HEK293T (cell line): ENCODE measurements around the gene CREB5.

ENCODE experiments used
- CTCF ChIA-PET: fragments of 350-600 bp; formaldehyde crosslinking; extraction: SDS; loops from one replicate; lab custom pipeline; 2021; ENCODE audit warnings: antibody characterized with exemption, inconsistent platforms; lab: Yijun Ruan, JAX
- POLR2A ChIA-PET: fragments of 350-600 bp; formaldehyde crosslinking; extraction: SDS; loops from one replicate; lab custom pipeline; 2020; ENCODE audit warnings: antibody characterized with exemption, inconsistent platforms; lab: Yijun Ruan, JAX
- DNase-seq: peaks from one replicate; pipeline ENCODE4 v3.0.0; 2012; ENCODE audit warnings: mixed read lengths; ENCODE audit errors: extremely low spot score
- ARNT ChIP-seq: fragments of 450-650 bp; IDR thresholded peaks from 2 replicates; pipeline ENCODE4 v1.6.1; 2017; ENCODE audit warnings: mild to moderate bottlenecking
- BHLHE40 ChIP-seq: fragments of 450-650 bp; IDR thresholded peaks from 2 replicates; pipeline ENCODE4 v1.6.1; 2016; ENCODE audit warnings: mild to moderate bottlenecking, moderate library complexity, borderline replicate concordance
- CTBP1 ChIP-seq: fragments of 450-650 bp; IDR thresholded peaks from 2 replicates; pipeline ENCODE4 v1.6.1; 2016; ENCODE audit warnings: borderline replicate concordance
- ELF4 ChIP-seq: fragments of 450-650 bp; IDR thresholded peaks from 2 replicates; pipeline ENCODE4 v1.6.1; 2017; ENCODE audit warnings: antibody characterized with exemption
- FOXA1 ChIP-seq: fragments of 450-650 bp; IDR thresholded peaks from 2 replicates; pipeline ENCODE4 v1.6.1; 2016; ENCODE audit warnings: mild to moderate bottlenecking
- FOXK2 ChIP-seq: fragments of 450-650 bp; IDR thresholded peaks from 2 replicates; pipeline ENCODE4 v1.6.1; 2016; ENCODE audit warnings: mild to moderate bottlenecking
- FOXM1 ChIP-seq: fragments of 450-650 bp; IDR thresholded peaks from 2 replicates; pipeline ENCODE4 v1.6.1; 2017; ENCODE audit warnings: mild to moderate bottlenecking, borderline replicate concordance
- HDGF ChIP-seq: fragments of 450-650 bp; IDR thresholded peaks from 2 replicates; pipeline ENCODE4 v1.6.1; 2017; ENCODE audit warnings: antibody characterized with exemption, borderline replicate concordance
- L3MBTL2 ChIP-seq: fragments of 450-650 bp; conservative IDR thresholded peaks from 2 replicates; pipeline ENCODE4 v1.6.1; 2016; ENCODE audit warnings: mild to moderate bottlenecking
- LEF1 ChIP-seq: fragments of 450-650 bp; IDR thresholded peaks from 2 replicates; pipeline ENCODE4 v1.6.1; 2017; ENCODE audit warnings: mild to moderate bottlenecking, borderline replicate concordance
- NFRKB ChIP-seq: fragments of 450-650 bp; IDR thresholded peaks from 2 replicates; pipeline ENCODE4 v1.6.1; 2016; ENCODE audit warnings: mild to moderate bottlenecking, moderate library complexity
- PKNOX1 ChIP-seq: fragments of 450-650 bp; IDR thresholded peaks from 2 replicates; pipeline ENCODE4 v1.6.1; 2016
- SP1 ChIP-seq: fragments of 450-650 bp; IDR thresholded peaks from 2 replicates; pipeline ENCODE4 v1.6.1; 2017
- SUZ12 ChIP-seq: fragments of 450-650 bp; IDR thresholded peaks from 2 replicates; pipeline ENCODE4 v1.6.1; 2016; ENCODE audit warnings: mild to moderate bottlenecking
- TARDBP ChIP-seq: fragments of 450-650 bp; IDR thresholded peaks from 2 replicates; pipeline ENCODE4 v1.6.1; 2016
- ZNF384 ChIP-seq: fragments of 450-650 bp; IDR thresholded peaks from 2 replicates; pipeline ENCODE4 v1.6.1; 2016

Gene CREB5

GRCh38 chr7:28808796-28809533 lies 396.6 kb downstream of the CREB5 start:
- no peak for DNase-seq
- TF ChIP-seq HDGF (no peak), FOXM1 (no peak), ARNT (no peak), TARDBP (no peak)
- ChIA-PET CTCF (interaction anchor here (0.6 kb wide), 1 partner anchor 134 kb away, joined by 7 read pairs; no protein-coding TSS in a partner anchor), POLR2A (no interaction called here)

GRCh38 chr7:28811008-28811407 lies 398.7 kb downstream of the CREB5 start:
- no peak for DNase-seq
- no peak for TF ChIP-seq SUZ12
- no peak for TF ChIP-seq SP1
- no peak for TF ChIP-seq CTBP1
- TF ChIP-seq TARDBP, result no peak
- TF ChIP-seq ELF4, result no peak
- TF ChIP-seq PKNOX1, result no peak
- no peak for TF ChIP-seq L3MBTL2
- no peak for TF ChIP-seq ARNT
- no peak for TF ChIP-seq ZNF384
- no peak for TF ChIP-seq HDGF
- TF ChIP-seq FOXA1, result no peak
- no peak for TF ChIP-seq FOXK2
- no peak for TF ChIP-seq NFRKB
- TF ChIP-seq BHLHE40, result no peak
- no peak for TF ChIP-seq LEF1
- no peak for TF ChIP-seq FOXM1
- POLR2A ChIA-PET, result no interaction called here
- CTCF ChIA-PET, result no interaction called here

DNA sequence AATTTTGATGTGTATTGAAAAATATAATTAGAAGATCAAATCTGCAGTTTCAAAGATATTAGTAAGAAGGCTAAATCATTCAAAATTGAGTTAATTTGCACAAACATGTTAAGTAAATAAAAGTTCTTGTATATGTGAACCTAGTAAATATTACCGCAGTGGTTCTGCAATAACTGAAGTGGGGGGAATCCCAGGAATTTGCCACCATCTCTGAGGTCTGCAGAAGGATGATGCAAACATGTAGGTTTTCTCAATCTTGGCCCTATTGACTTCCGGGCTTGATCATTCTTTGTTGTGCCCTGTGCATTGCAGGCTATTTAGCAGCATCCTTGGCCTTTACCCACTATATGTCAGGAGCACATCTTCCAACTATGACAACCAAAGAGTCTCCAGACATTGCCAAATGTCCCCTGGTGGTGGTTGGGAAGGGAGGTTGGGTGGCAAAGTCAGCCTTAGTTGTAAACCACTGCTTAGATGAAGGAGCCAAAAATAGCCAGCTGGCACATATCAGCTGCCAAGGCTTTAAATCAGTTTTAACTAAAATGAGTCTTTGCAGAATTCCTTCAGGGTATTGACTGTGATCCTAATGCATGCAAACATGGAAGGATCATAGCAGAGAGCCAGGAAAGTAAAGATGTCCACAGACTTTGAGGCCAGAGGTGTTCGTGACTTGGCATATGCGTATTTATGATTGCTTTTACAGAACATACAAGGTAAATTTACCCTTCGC lies 399.5 kb downstream of the CREB5 start:
- POLR2A ChIA-PET, result no interaction called here
- TF ChIP-seq CTBP1 (no peak), SP1 (no peak), HDGF (no peak), PKNOX1 (no peak), LEF1 (no peak), ELF4 (no peak), ZNF384 (no peak), BHLHE40 (no peak), FOXA1 (no peak), FOXM1 (no peak), NFRKB (no peak)
- DNase-seq, result no peak
- CTCF ChIA-PET, result no interaction called here

DNA sequence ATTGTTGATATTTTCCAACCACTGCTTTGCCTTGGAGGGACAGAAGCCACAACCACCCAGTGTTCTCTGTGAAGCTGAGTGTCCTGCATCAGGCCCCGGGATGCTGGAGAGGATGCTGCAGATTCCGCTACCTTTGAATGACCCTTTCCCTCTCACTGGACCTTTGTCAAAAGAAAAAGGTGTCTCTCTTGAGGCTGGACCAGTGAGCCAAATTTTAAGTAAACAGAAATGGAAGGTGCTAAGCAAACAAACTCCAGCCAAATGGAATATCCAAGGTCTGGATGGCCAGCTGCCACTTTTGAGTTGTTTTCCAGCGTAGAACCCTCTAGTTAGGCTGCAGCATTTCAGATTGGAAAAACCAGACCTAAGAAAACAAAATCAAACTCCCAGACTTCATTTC lies 400.3 kb downstream of the CREB5 start:
- CTCF ChIA-PET, result no interaction called here
- POLR2A ChIA-PET, result no interaction called here

DNA sequence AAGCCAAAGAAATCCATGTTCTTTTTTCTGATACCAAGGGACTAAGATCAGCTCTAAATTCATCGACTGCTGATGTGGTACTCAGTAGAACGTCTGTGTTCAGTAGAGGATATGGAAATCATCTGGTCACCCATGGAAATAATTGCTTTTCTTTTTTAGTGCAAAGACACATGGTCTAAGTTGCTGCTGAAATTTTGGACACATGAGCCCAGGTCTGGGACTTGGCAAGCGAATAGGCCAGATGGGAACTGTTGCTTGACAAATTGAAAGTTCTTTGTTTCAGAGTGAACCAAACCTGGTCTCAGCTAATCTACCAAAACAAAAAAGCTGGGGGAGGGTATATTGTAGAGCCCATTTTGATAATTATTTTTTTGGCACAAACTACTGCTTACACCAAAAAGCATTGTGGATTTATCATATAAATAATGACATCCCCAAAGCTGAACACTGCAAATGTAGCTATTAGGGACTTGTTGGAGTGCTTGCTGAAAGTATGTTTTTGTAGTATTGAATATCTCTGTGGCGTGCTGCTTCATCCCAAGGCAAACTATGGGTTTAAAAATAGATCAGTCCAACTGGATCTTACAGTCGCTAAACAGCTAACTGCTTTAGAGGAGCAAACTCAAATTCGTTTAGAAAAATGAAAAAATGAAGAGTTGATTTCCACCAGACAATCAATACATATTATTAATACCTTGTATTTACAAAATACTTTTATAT lies 401.1 kb downstream of the CREB5 start:
- DNase-seq, result no peak
- CTCF ChIA-PET, result no interaction called here
- POLR2A ChIA-PET, result no interaction called here
- TF ChIP-seq HDGF (no peak), SP1 (no peak), ZNF384 (no peak), FOXK2 (no peak), TARDBP (no peak), L3MBTL2 (no peak), FOXA1 (no peak), FOXM1 (no peak), CTBP1 (no peak), PKNOX1 (no peak), SUZ12 (no peak), ELF4 (no peak), LEF1 (no peak), ARNT (no peak), NFRKB (no peak), BHLHE40 (no peak)

More for the DNA sequence above, 400.3 kb downstream of the CREB5 start:
- no peak for DNase-seq
- TF ChIP-seq CTBP1, result no peak
- no peak for TF ChIP-seq ZNF384
- TF ChIP-seq SP1, result no peak
- TF ChIP-seq PKNOX1, result no peak
- no peak for TF ChIP-seq FOXK2
- no peak for TF ChIP-seq SUZ12
- TF ChIP-seq HDGF, result no peak
- no peak for TF ChIP-seq L3MBTL2
- no peak for TF ChIP-seq ARNT
- no peak for TF ChIP-seq NFRKB
- TF ChIP-seq LEF1, result no peak
